ENCODE results near the gene MRPL49.

MRPL49 gene

DNA sequence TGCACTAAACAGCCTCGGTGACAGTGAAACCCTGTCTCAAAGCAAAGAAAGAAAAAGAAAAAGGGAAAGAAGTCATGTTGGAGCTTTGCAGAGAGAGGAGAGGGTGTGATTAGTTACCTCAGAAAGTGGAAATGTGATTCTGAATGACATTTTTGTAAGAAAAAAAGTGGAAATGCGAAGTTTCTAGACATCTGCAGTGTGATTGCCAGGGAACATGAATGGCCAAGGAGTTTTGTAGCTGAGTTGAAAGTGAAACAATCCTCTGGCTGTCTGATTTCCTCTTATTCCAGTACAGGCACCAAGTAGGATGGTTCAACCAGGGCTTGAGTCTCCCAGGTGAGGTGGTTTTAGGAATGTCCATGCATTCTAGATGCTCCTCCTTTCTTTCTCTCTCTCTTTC is 30.0 kb downstream of the MRPL49 start:
- no peak for DNase-seq (ENCODE audit: low read depth, low spot score)
- peaks cover 2% of the 10 kb centered on the region; the same call in 1 of the 2 replicates for H3K4me1 ChIP-seq (ENCODE audit: control insufficient read depth, insufficient read depth, low read length)
- H3K27ac ChIP-seq (ENCODE audit: low read length) = no peak overlapping the region
- H3K9me3 ChIP-seq (ENCODE audit: control insufficient read depth, insufficient read depth, low read length) = no peaks in the 10 kb centered on the region
- no CpG with 5 or more reads among the region's 2 CpGs for WGBS (ENCODE audit: insufficient coverage, insufficient read length)
- H3K27me3 ChIP-seq (ENCODE audit: control insufficient read depth, insufficient read depth, low read length) = no peaks in the 10 kb centered on the region
- no peaks in the 10 kb centered on the region for H3K36me3 ChIP-seq (ENCODE audit: control insufficient read depth, insufficient read depth, low read length)
- H3K4me3 ChIP-seq (ENCODE audit: low read length) = no peak overlapping the region

DNA sequence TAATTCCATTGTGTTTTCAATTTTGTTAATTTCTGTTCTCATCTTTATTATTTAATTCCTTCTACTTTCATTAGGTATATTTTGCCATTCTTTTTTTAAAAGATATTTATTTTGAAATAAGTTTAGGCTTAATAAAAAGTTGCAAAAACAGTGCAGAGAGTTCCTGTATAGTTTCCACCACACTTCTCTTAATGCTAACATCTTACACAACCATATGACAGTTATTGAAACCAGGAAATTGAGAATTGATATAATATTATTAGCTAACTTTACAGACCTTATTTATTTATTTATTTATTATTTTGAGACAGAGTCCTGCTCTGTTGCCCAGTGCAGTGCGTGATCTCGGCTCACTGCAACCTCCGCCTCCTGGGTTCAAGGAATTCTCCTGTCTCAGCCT is 34.1 kb downstream of the MRPL49 start:
- H3K9me3 ChIP-seq (ENCODE audit: control insufficient read depth, insufficient read depth, low read length) = no peaks in the 10 kb centered on the region
- no peak for DNase-seq (ENCODE audit: low read depth, low spot score)
- H3K36me3 ChIP-seq (ENCODE audit: control insufficient read depth, insufficient read depth, low read length) = no peaks in the 10 kb centered on the region
- no peaks in the 10 kb centered on the region for H3K27me3 ChIP-seq (ENCODE audit: control insufficient read depth, insufficient read depth, low read length)
- H3K4me1 ChIP-seq (ENCODE audit: control insufficient read depth, insufficient read depth, low read length) = no peaks in the 10 kb centered on the region
- H3K27ac ChIP-seq (ENCODE audit: low read length) = no peak overlapping the region
- WGBS (ENCODE audit: insufficient coverage, insufficient read length) = no CpG with 5 or more reads among the region's 3 CpGs
- no peak overlapping the region for H3K4me3 ChIP-seq (ENCODE audit: low read length)

DNA sequence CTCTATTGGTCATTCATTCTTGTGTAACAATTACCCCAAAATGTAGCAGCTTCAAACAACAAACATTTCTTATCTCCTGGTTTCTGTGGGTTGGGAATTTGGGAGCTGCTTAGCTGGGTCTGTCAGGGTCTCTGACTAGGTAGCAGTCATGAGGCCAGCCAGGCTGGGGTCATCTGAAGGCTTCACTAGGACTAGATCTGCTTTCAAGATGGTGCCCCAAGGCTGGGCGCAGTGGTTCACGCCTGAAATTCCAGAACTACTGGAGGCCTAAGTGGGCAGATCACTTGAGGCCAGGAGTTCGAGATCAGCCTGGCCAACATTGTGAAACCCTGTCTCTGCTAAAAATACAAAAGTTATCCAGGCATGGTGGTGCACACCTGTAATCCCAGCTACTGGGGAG is 34.8 kb downstream of the MRPL49 start:
- Histone ChIP-seq H3K4me1 (ENCODE audit: control insufficient read depth, insufficient read depth, low read length) (no peaks in the 10 kb centered on the region), H3K4me3 (ENCODE audit: low read length) (no peak overlapping the region)
- WGBS (ENCODE audit: insufficient coverage, insufficient read length) = no CpG with 5 or more reads among the region's 3 CpGs

DNA sequence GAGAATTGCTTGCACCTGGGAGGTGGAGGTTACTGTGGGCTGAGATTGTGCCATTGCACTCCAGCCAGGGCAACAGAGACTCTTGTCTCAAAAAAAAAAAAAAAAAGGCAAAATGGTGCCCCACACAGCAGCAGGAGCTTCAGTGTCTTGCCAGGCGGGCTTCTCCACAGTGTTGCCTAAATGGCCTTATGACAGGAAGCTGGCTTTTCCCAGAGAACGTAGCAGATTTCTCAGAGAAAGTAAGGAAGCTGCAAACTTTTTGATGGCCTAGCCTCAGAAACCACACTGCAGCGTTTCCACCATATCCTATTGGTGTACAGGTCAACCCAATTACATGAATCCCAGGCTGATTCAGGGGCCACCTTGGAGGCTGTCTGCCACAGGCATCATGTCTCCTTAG is 35.2 kb downstream of the MRPL49 start:
- Histone ChIP-seq H3K36me3 (ENCODE audit: control insufficient read depth, insufficient read depth, low read length) (no peaks in the 10 kb centered on the region), H3K4me1 (ENCODE audit: control insufficient read depth, insufficient read depth, low read length) (no peaks in the 10 kb centered on the region), H3K27ac (ENCODE audit: low read length) (no peak overlapping the region), H3K9me3 (ENCODE audit: control insufficient read depth, insufficient read depth, low read length) (no peaks in the 10 kb centered on the region), H3K27me3 (ENCODE audit: control insufficient read depth, insufficient read depth, low read length) (no peaks in the 10 kb centered on the region), H3K4me3 (ENCODE audit: low read length) (no peak overlapping the region)
- no peak for DNase-seq (ENCODE audit: low read depth, low spot score)
- no CpG with 5 or more reads among the region's 3 CpGs for WGBS (ENCODE audit: insufficient coverage, insufficient read length)

More for the DNA sequence above, 34.8 kb downstream of the MRPL49 start:
- Histone ChIP-seq H3K27ac (ENCODE audit: low read length) (no peak overlapping the region), H3K9me3 (ENCODE audit: control insufficient read depth, insufficient read depth, low read length) (no peaks in the 10 kb centered on the region), H3K36me3 (ENCODE audit: control insufficient read depth, insufficient read depth, low read length) (no peaks in the 10 kb centered on the region), H3K27me3 (ENCODE audit: control insufficient read depth, insufficient read depth, low read length) (no peaks in the 10 kb centered on the region)
- no peak for DNase-seq (ENCODE audit: low read depth, low spot score)

DNA sequence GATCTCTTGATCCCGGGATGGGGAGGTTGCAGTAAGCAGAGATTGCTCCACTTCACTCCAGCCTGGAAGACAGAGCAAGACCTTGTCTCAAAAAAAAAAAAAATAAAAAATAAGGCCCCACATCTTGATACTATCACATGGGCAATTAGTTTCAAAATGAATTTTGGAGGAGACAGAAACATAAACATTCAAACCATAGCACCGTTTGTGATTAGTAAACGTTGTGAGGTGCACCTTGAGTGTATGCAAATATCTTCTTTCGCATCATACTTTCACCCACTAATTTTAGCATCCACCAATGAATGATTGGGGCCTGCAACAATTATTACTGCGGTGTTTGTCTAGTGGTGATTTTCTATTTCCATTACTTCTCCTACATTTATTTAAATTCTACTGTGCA is 36.9 kb downstream of the MRPL49 start:
- Histone ChIP-seq H3K4me1 (ENCODE audit: control insufficient read depth, insufficient read depth, low read length) (no peaks in the 10 kb centered on the region), H3K27me3 (ENCODE audit: control insufficient read depth, insufficient read depth, low read length) (no peaks in the 10 kb centered on the region), H3K4me3 (ENCODE audit: low read length) (no peak overlapping the region), H3K27ac (ENCODE audit: low read length) (no peak overlapping the region), H3K9me3 (ENCODE audit: control insufficient read depth, insufficient read depth, low read length) (no peaks in the 10 kb centered on the region), H3K36me3 (ENCODE audit: control insufficient read depth, insufficient read depth, low read length) (no peaks in the 10 kb centered on the region)
- no CpG with 5 or more reads among the region's 5 CpGs for WGBS (ENCODE audit: insufficient coverage, insufficient read length)
- DNase-seq (ENCODE audit: low read depth, low spot score) = no peak

DNA sequence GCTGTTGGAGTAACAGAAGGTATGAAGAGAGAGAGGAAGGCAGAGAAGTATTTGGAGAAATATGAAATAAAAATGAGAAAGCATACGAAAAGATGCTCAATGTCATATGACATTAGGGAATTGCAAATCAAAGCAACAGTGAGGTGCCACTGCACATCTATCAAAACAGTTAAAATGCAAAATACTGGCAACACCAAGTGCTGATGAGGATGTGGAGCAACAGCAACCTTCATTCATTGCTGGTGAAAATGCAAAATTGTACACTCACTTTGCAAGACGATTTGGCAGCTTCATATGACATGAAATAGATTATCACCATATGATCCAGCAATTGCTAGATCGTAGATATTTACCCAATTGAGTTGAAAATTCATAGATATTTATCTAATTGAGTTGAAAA is 38.5 kb downstream of the MRPL49 start:
- H3K36me3 ChIP-seq (ENCODE audit: control insufficient read depth, insufficient read depth, low read length) = no peaks in the 10 kb centered on the region
- H3K27ac ChIP-seq (ENCODE audit: low read length) = no peak overlapping the region
- H3K4me3 ChIP-seq (ENCODE audit: low read length) = no peak overlapping the region
- no CpG with 5 or more reads among the region's 3 CpGs for whole genome bisulfite sequencing (ENCODE audit: insufficient coverage, insufficient read length)
- no peak for DNase-seq (ENCODE audit: low read depth, low spot score)
- no peaks in the 10 kb centered on the region for H3K4me1 ChIP-seq (ENCODE audit: control insufficient read depth, insufficient read depth, low read length)
- no peaks in the 10 kb centered on the region for H3K27me3 ChIP-seq (ENCODE audit: control insufficient read depth, insufficient read depth, low read length)
- H3K9me3 ChIP-seq (ENCODE audit: control insufficient read depth, insufficient read depth, low read length) = no peaks in the 10 kb centered on the region

DNA sequence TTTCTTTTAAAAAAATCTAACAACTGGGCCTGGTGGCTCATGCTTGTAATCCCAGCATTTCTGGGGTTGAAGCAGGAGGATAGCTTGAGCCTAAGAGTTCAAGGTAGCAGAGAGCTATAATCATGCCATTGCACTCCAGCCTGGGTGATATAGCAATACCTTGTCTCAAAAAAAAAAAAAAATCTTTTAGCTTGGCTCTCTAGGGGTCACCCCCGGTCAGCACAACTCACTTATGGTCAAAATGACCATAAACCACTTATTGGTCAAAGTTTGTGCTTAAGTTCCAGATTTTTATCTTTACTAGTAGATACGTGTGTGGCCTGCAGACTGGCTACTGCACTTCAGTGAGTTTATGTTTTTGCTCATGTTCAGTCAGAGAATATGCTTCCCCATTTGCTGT is 41.6 kb downstream of the MRPL49 start:
- WGBS (ENCODE audit: insufficient coverage, insufficient read length) = no CpG with 5 or more reads among the region's 2 CpGs
- no peaks in the 10 kb centered on the region for H3K27me3 ChIP-seq (ENCODE audit: control insufficient read depth, insufficient read depth, low read length)
- no peak overlapping the region for H3K4me3 ChIP-seq (ENCODE audit: low read length)
- no peak for DNase-seq (ENCODE audit: low read depth, low spot score)
- H3K9me3 ChIP-seq (ENCODE audit: control insufficient read depth, insufficient read depth, low read length) = no peaks in the 10 kb centered on the region
- H3K36me3 ChIP-seq (ENCODE audit: control insufficient read depth, insufficient read depth, low read length) = no peaks in the 10 kb centered on the region
- H3K4me1 ChIP-seq (ENCODE audit: control insufficient read depth, insufficient read depth, low read length) = no peaks in the 10 kb centered on the region
- H3K27ac ChIP-seq (ENCODE audit: low read length) = no peak overlapping the region

DNA sequence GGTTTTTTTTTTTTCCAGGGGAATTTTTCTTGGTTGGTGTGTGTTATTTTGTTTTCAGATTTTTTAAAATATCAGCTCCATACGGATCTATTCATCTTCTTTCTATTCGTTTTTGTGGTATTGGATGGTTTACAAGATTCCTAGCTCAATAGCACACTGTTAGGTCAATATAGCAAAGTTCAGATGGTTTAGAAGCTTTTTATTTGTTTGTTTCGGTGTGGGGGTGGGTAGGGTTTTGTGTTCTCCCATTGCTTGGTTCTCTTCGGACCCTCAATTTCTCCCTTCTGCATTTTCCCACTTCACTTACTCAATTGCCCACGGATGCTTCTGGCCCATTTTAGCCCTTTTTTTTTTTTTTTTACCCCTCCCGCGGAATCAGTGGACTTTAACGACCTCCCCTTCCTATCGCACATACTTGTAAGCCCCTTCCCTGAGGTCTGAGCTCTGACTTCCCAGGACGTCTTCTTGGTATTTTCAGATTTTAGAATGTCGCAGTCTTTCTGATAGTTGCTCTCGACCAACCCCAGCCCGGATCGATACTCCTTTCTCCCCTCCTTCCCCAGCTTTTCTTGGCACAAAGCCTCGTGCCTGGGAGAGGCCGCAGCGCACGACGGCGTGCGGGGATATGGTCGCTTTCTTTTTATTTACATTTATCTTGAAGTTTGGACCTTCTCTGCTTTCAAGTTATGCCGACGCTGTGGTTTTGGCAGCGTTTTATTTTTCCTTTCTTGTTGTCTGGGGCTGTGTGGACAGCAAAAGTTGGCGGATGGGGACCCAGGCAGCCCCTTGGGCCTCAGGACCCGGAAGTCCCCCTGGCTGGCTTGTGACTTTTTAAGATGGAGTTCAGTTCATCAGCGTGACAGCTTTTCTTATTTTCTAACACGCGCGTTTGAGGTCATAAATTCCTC is 43.5 kb downstream of the MRPL49 start:
- DNase-seq (ENCODE audit: low read depth, low spot score) = no peak
- no peaks in the 10 kb centered on the region for H3K4me1 ChIP-seq (ENCODE audit: control insufficient read depth, insufficient read depth, low read length)
- H3K27me3 ChIP-seq (ENCODE audit: control insufficient read depth, insufficient read depth, low read length) = no peaks in the 10 kb centered on the region
- no peaks in the 10 kb centered on the region for H3K9me3 ChIP-seq (ENCODE audit: control insufficient read depth, insufficient read depth, low read length)
- H3K4me3 ChIP-seq (ENCODE audit: low read length) = no peak overlapping the region
- WGBS (ENCODE audit: insufficient coverage, insufficient read length) = no CpG with 5 or more reads among the region's 31 CpGs
- H3K36me3 ChIP-seq (ENCODE audit: control insufficient read depth, insufficient read depth, low read length) = no peaks in the 10 kb centered on the region
- H3K27ac ChIP-seq (ENCODE audit: low read length) = no peak overlapping the region

DNA sequence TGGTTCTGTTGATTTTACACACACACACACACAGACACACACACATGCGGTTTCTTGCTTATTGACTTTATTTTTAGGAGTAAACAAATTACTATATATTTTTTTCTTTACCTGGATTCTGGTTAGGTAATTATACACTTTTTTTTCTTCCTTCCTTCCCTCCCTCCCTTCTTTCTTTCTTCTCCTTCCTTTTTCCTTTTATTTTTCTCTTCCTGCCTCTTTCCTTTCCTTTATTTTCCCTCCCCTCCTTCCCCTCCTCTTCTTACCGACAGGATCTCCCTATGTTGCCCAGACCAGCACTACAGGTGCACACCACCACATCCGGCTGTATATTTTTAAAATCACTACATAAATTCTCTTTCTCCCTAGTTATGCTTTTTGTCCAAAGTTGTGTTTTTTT is 44.8 kb downstream of the MRPL49 start:
- Histone ChIP-seq H3K27ac (ENCODE audit: low read length) (no peak overlapping the region), H3K27me3 (ENCODE audit: control insufficient read depth, insufficient read depth, low read length) (no peaks in the 10 kb centered on the region), H3K4me3 (ENCODE audit: low read length) (no peak overlapping the region), H3K36me3 (ENCODE audit: control insufficient read depth, insufficient read depth, low read length) (no peaks in the 10 kb centered on the region), H3K9me3 (ENCODE audit: control insufficient read depth, insufficient read depth, low read length) (no peaks in the 10 kb centered on the region), H3K4me1 (ENCODE audit: control insufficient read depth, insufficient read depth, low read length) (no peaks in the 10 kb centered on the region)
- no CpG with 5 or more reads among the region's 3 CpGs for WGBS (ENCODE audit: insufficient coverage, insufficient read length)
- DNase-seq (ENCODE audit: low read depth, low spot score) = no peak

DNA sequence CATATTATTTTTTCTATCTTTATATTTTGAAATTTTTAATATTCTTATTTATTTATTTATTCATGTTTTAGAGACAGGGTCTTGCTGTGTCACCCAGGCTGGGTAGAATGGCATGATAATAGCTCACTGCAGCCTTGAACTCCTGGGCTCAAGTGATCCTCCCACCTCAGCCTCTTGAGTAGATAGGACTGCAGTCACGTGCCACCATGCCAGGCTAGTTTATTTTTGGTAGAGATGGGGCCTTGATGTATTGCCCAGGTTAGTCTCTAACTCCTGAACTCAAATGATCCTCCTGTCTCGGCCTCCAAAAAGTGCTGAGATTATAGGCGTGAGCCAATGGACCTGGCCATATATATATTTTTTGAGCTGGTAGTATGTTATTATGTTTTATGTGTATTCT is 45.5 kb downstream of the MRPL49 start:
- Histone ChIP-seq H3K4me3 (ENCODE audit: low read length) (no peak overlapping the region), H3K27me3 (ENCODE audit: control insufficient read depth, insufficient read depth, low read length) (no peaks in the 10 kb centered on the region), H3K27ac (ENCODE audit: low read length) (no peak overlapping the region), H3K4me1 (ENCODE audit: control insufficient read depth, insufficient read depth, low read length) (no peaks in the 10 kb centered on the region), H3K9me3 (ENCODE audit: control insufficient read depth, insufficient read depth, low read length) (no peaks in the 10 kb centered on the region), H3K36me3 (ENCODE audit: control insufficient read depth, insufficient read depth, low read length) (no peaks in the 10 kb centered on the region)
- no peak for DNase-seq (ENCODE audit: low read depth, low spot score)
- no CpG with 5 or more reads among the region's 3 CpGs for WGBS (ENCODE audit: insufficient coverage, insufficient read length)

DNA sequence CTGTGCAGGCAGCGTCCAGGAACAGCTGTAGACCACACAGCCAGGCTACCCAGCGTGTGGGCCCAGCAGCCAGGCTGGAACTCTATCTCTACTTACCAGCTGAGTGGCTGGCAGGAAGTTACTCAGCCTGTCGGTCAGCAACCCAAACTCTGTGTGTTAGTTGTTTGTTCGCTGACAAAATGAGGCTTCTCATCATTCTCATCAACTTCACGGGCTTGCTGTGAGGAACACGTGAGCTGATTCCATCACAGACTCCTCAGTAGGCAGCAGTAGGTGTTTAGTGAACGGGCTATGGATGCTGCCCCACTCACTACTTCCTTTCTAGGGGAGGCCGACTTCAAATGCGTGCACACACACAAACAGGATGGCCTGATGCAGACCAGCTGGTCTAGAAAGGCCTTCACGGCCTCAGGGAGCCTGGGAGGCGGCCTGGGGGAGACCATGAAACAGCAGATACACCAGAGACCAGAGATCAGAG is 47.1 kb downstream of the MRPL49 start:
- Histone ChIP-seq H3K27me3 (ENCODE audit: control insufficient read depth, insufficient read depth, low read length) (no peaks in the 10 kb centered on the region), H3K4me3 (ENCODE audit: low read length) (no peak overlapping the region), H3K27ac (ENCODE audit: low read length) (no peak overlapping the region), H3K4me1 (ENCODE audit: control insufficient read depth, insufficient read depth, low read length) (no peaks in the 10 kb centered on the region), H3K36me3 (ENCODE audit: control insufficient read depth, insufficient read depth, low read length) (no peaks in the 10 kb centered on the region), H3K9me3 (ENCODE audit: control insufficient read depth, insufficient read depth, low read length) (no peaks in the 10 kb centered on the region)
- no CpG with 5 or more reads among the region's 11 CpGs for WGBS (ENCODE audit: insufficient coverage, insufficient read length)
- DNase-seq (ENCODE audit: low read depth, low spot score) = no peak

Measured in iPS DF 6.9 (cell line).